ENCODE data around the gene TUNAR. TPM values are rescaled to one million over a fixed set of nuclear protein-coding genes. Genes with fewer than 3 reads are reported as not detected.

Gene TUNAR
- total RNA-seq, 5 donors from 2014 or later (not counting 1 experiment from before 2014, with no cell fraction given) = not detected

GRCh38 chr14:95935228-95935822 lies 58.7 kb downstream of the TUNAR start:
- WGBS (ENCODE audit: insufficient coverage) = no CpG with 5 or more reads among the region's 2 CpGs
- Histone ChIP-seq H3K9me3 (no peaks in the 10 kb centered on the region), H3K4me1 (ENCODE audit: control insufficient read depth in 1 of 2, extremely low read depth in 1 of 2, insufficient read depth in 2 of 2, low read length in 2 of 2) (no peaks in the 10 kb centered on the region), H3K36me3 (ENCODE audit: control insufficient read depth in 2 of 2, extremely low read depth in 1 of 2, insufficient read depth in 1 of 2, low read length in 1 of 2) (no peaks in the 10 kb centered on the region), H3K27me3 (replicated peaks in 1 of 2; ENCODE audit: control insufficient read depth in 2 of 2, extremely low read depth in 1 of 2, insufficient read depth in 2 of 2, low read length in 1 of 2) (peaks cover 0 to 4% of the 10 kb centered on the region in 2 experiments), H3K4me3 (ENCODE audit: control insufficient read depth in 1 of 2, extremely low read depth in 1 of 2, low read length in 1 of 2) (no peak overlapping the region), H3K27ac (ENCODE audit: low read length) (no peak overlapping the region)
- DNase-seq (peak in 1 of 35 experiments; percentile 39), ATAC-seq (replicated peaks in 1 of 4) (no peak)
- Mint-ChIP-seq H3K36me3 (no peaks in the 10 kb centered on the region), H3K4me1 (no peaks in the 10 kb centered on the region), H3K4me3 (no peak overlapping the region), H3K9me3 (peaks cover 0 to 5% (median 2%) of the 10 kb centered on the region in 3 donors), H3K27me3 (peaks cover 0 to 16% of the 10 kb centered on the region in 2 donors), H3K27ac (no peak overlapping the region)
- CTCF ChIA-PET = no interaction called here
- POLR2A ChIA-PET = no interaction called here

- Histone ChIP-seq H3K27ac (ENCODE audit: low read length) (no peak overlapping the region), H3K36me3 (ENCODE audit: control insufficient read depth in 2 of 2, extremely low read depth in 1 of 2, insufficient read depth in 1 of 2, low read length in 1 of 2) (no peaks in the 10 kb centered on the region), H3K4me3 (ENCODE audit: control insufficient read depth in 1 of 2, extremely low read depth in 1 of 2, low read length in 1 of 2) (no peak overlapping the region), H3K9me3 (no peaks in the 10 kb centered on the region), H3K27me3 (replicated peaks in 1 of 2; ENCODE audit: control insufficient read depth in 2 of 2, extremely low read depth in 1 of 2, insufficient read depth in 2 of 2, low read length in 1 of 2) (peaks cover 0 to 4% of the 10 kb centered on the region in 2 experiments), H3K4me1 (ENCODE audit: control insufficient read depth in 1 of 2, extremely low read depth in 1 of 2, insufficient read depth in 2 of 2, low read length in 2 of 2) (no peaks in the 10 kb centered on the region)
- ChIA-PET CTCF (no interaction called here), POLR2A (interaction anchor here in 1 of 2 donors (0.6 kb wide), 1 partner anchor 155 kb away, joined by 3 read pairs; no protein-coding TSS in a partner anchor)
- Mint-ChIP-seq H3K4me1 (no peaks in the 10 kb centered on the region), H3K9me3 (peaks cover 2 to 7% (median 5%) of the 10 kb centered on the region in 3 donors), H3K27me3 (peaks cover 0 to 16% of the 10 kb centered on the region in 2 donors), H3K27ac (no peak overlapping the region), H3K36me3 (no peaks in the 10 kb centered on the region), H3K4me3 (no peak overlapping the region)
- DNase-seq (no peak), ATAC-seq (replicated peaks in 1 of 4) (no peak)
- WGBS (ENCODE audit: insufficient coverage) = 100% methylated on average over 1 of the region's 2 CpGs
Observed at GRCh38 chr14:95936041-95936440, 59.4 kb downstream of the TUNAR start.

GRCh38 chr14:95939335-95939734 lies 62.7 kb downstream of the TUNAR start:
- peaks cover 0 to 2% of the 10 kb centered on the region in 2 experiments for H3K27me3 ChIP-seq (replicated peaks in 1 of 2; ENCODE audit: control insufficient read depth in 2 of 2, extremely low read depth in 1 of 2, insufficient read depth in 2 of 2, low read length in 1 of 2)

GRCh38 chr14:95941897-95942296 lies 65.3 kb downstream of the TUNAR start:
- DNase-seq = no peak
- Histone ChIP-seq H3K27me3 (replicated peaks in 1 of 2; ENCODE audit: control insufficient read depth in 2 of 2, extremely low read depth in 1 of 2, insufficient read depth in 2 of 2, low read length in 1 of 2) (peaks cover 0 to 8% of the 10 kb centered on the region in 2 experiments), H3K36me3 (ENCODE audit: control insufficient read depth in 2 of 2, extremely low read depth in 1 of 2, insufficient read depth in 1 of 2, low read length in 1 of 2) (no peaks in the 10 kb centered on the region), H3K27ac (ENCODE audit: low read length) (no peak overlapping the region), H3K9me3 (no peaks in the 10 kb centered on the region), H3K4me1 (ENCODE audit: control insufficient read depth in 1 of 2, extremely low read depth in 1 of 2, insufficient read depth in 2 of 2, low read length in 2 of 2) (no peaks in the 10 kb centered on the region), H3K4me3 (ENCODE audit: control insufficient read depth in 1 of 2, extremely low read depth in 1 of 2, low read length in 1 of 2) (no peak overlapping the region)
- Mint-ChIP-seq H3K27me3 (peaks cover 6 to 14% of the 10 kb centered on the region in 2 donors), H3K4me1 (no peaks in the 10 kb centered on the region), H3K36me3 (no peaks in the 10 kb centered on the region), H3K9me3 (peaks cover 10 to 24% (median 13%) of the 10 kb centered on the region in 3 donors), H3K27ac (no peak overlapping the region), H3K4me3 (no peak overlapping the region)
- no peak for ATAC-seq (replicated peaks in 1 of 4)
- ChIA-PET POLR2A (no interaction called here), CTCF (no interaction called here)
- 14% methylated on average over 1 of the region's 2 CpGs for WGBS (ENCODE audit: insufficient coverage)

More at GRCh38 chr14:95939335-95939734, 62.7 kb downstream of the TUNAR start:
- Mint-ChIP-seq H3K36me3 (no peaks in the 10 kb centered on the region), H3K9me3 (peaks cover 10 to 24% (median 10%) of the 10 kb centered on the region in 3 donors), H3K4me3 (no peak overlapping the region), H3K4me1 (no peaks in the 10 kb centered on the region), H3K27me3 (peaks cover 4 to 5% of the 10 kb centered on the region in 2 donors), H3K27ac (no peak overlapping the region)
- no peaks in the 10 kb centered on the region for H3K36me3 ChIP-seq (ENCODE audit: control insufficient read depth in 2 of 2, extremely low read depth in 1 of 2, insufficient read depth in 1 of 2, low read length in 1 of 2)
- DNase-seq = no peak
- no peak overlapping the region for H3K4me3 ChIP-seq (ENCODE audit: control insufficient read depth in 1 of 2, extremely low read depth in 1 of 2, low read length in 1 of 2)
- no peak for ATAC-seq (replicated peaks in 1 of 4)
- ChIA-PET POLR2A (no interaction called here), CTCF (no interaction called here)
- H3K4me1 ChIP-seq (ENCODE audit: control insufficient read depth in 1 of 2, extremely low read depth in 1 of 2, insufficient read depth in 2 of 2, low read length in 2 of 2) = no peaks in the 10 kb centered on the region
- WGBS (ENCODE audit: insufficient coverage) = 78% methylated on average over 4 of the region's 4 CpGs
- H3K9me3 ChIP-seq = no peaks in the 10 kb centered on the region
- H3K27ac ChIP-seq (ENCODE audit: low read length) = no peak overlapping the region

GRCh38 chr14:95943699-95944098 lies 67.1 kb downstream of the TUNAR start:
- 58% methylated on average over 4 of the region's 4 CpGs for WGBS (ENCODE audit: insufficient coverage)
- Mint-ChIP-seq H3K9me3 (peaks cover 8 to 24% (median 13%) of the 10 kb centered on the region in 3 donors), H3K27ac (no peak overlapping the region), H3K27me3 (peaks cover 16 to 20% of the 10 kb centered on the region in 2 donors), H3K36me3 (no peaks in the 10 kb centered on the region), H3K4me3 (no peak overlapping the region), H3K4me1 (no peaks in the 10 kb centered on the region)
- ChIA-PET POLR2A (no interaction called here), CTCF (no interaction called here)
- DNase-seq (no peak), ATAC-seq (replicated peaks in 1 of 4) (no peak)
- Histone ChIP-seq H3K9me3 (no peaks in the 10 kb centered on the region), H3K4me1 (ENCODE audit: control insufficient read depth in 1 of 2, extremely low read depth in 1 of 2, insufficient read depth in 2 of 2, low read length in 2 of 2) (no peaks in the 10 kb centered on the region), H3K27ac (ENCODE audit: low read length) (no peak overlapping the region), H3K4me3 (ENCODE audit: control insufficient read depth in 1 of 2, extremely low read depth in 1 of 2, low read length in 1 of 2) (no peak overlapping the region), H3K36me3 (ENCODE audit: control insufficient read depth in 2 of 2, extremely low read depth in 1 of 2, insufficient read depth in 1 of 2, low read length in 1 of 2) (no peaks in the 10 kb centered on the region), H3K27me3 (replicated peaks in 1 of 2; ENCODE audit: control insufficient read depth in 2 of 2, extremely low read depth in 1 of 2, insufficient read depth in 2 of 2, low read length in 1 of 2) (peaks cover 0 to 11% of the 10 kb centered on the region in 2 experiments)

- Mint-ChIP-seq H3K27ac (no peak overlapping the region), H3K36me3 (no peaks in the 10 kb centered on the region), H3K4me3 (no peak overlapping the region), H3K4me1 (no peaks in the 10 kb centered on the region), H3K27me3 (peaks cover 17 to 20% of the 10 kb centered on the region in 2 donors), H3K9me3 (peaks cover 8 to 24% (median 10%) of the 10 kb centered on the region in 3 donors)
- WGBS (ENCODE audit: insufficient coverage) = 60% methylated on average over 2 of the region's 6 CpGs
- Histone ChIP-seq H3K4me1 (ENCODE audit: control insufficient read depth in 1 of 2, extremely low read depth in 1 of 2, insufficient read depth in 2 of 2, low read length in 2 of 2) (no peaks in the 10 kb centered on the region), H3K9me3 (no peaks in the 10 kb centered on the region), H3K36me3 (ENCODE audit: control insufficient read depth in 2 of 2, extremely low read depth in 1 of 2, insufficient read depth in 1 of 2, low read length in 1 of 2) (no peaks in the 10 kb centered on the region), H3K27ac (ENCODE audit: low read length) (no peak overlapping the region), H3K27me3 (replicated peaks in 1 of 2; ENCODE audit: control insufficient read depth in 2 of 2, extremely low read depth in 1 of 2, insufficient read depth in 2 of 2, low read length in 1 of 2) (peaks cover 0 to 11% of the 10 kb centered on the region in 2 experiments), H3K4me3 (ENCODE audit: control insufficient read depth in 1 of 2, extremely low read depth in 1 of 2, low read length in 1 of 2) (no peak overlapping the region)
- POLR2A ChIA-PET = no interaction called here
- DNase-seq (no peak), ATAC-seq (replicated peaks in 1 of 4) (no peak)
- CTCF ChIA-PET = no interaction called here
Observed at GRCh38 chr14:95944462-95944861, 67.8 kb downstream of the TUNAR start.
